ENCODE results near the gene DESI2. TPM values are rescaled to one million over a fixed set of nuclear protein-coding genes. Genes with fewer than 3 reads are reported as not detected.

The DESI2 gene
- total RNA-seq, 3 donors from 2014 or later = 27.5 to 36.3 (median 31.1) TPM

GRCh38 chr1:244615301-244615700, 37.6 kb upstream of the DESI2 start:
- DNase-seq (ENCODE audit: low spot score in 2 of 2) = no peak
- Histone ChIP-seq H3K36me3 (no peaks in the 10 kb centered on the region), H3K27ac (no peak overlapping the region), H3K27me3 (no peaks in the 10 kb centered on the region), H3K9me3 (no peaks in the 10 kb centered on the region), H3K4me3 (no peak overlapping the region), H3K4me1 (no peaks in the 10 kb centered on the region)
- intact Hi-C loops (cut with DNase I; ENCODE audit: low total_unique reads) = no loop called here
- TF ChIP-seq POLR2AphosphoS5 (IDR thresholded peaks at IDR 0.05) (no peak), POLR2A (IDR thresholded peaks at IDR 0.05) (no peak), CTCF (IDR thresholded peaks at IDR 0.05) (no peak)

- intact Hi-C loops (cut with DNase I; ENCODE audit: low total_unique reads) = no loop called here
- Histone ChIP-seq H3K9me3 (no peaks in the 10 kb centered on the region), H3K36me3 (no peaks in the 10 kb centered on the region), H3K27ac (no peak overlapping the region), H3K27me3 (no peaks in the 10 kb centered on the region), H3K4me3 (no peak overlapping the region), H3K4me1 (no peaks in the 10 kb centered on the region)
- no peak for DNase-seq (ENCODE audit: low spot score in 2 of 2)
- TF ChIP-seq POLR2A (IDR thresholded peaks at IDR 0.05) = no peak
- no peak for TF ChIP-seq POLR2AphosphoS5 (IDR thresholded peaks at IDR 0.05)
- no peak for TF ChIP-seq CTCF (IDR thresholded peaks at IDR 0.05)
These were observed 26.2 kb upstream of the DESI2 start for GRCh38 chr1:244626709-244627108.

GRCh38 chr1:244628789-244629188, 24.1 kb upstream of the DESI2 start:
- no peak overlapping the region for H3K4me3 ChIP-seq
- H3K4me1 ChIP-seq = no peaks in the 10 kb centered on the region
- no peaks in the 10 kb centered on the region for H3K36me3 ChIP-seq
- no peaks in the 10 kb centered on the region for H3K27me3 ChIP-seq
- intact Hi-C loops (cut with DNase I; ENCODE audit: low total_unique reads) = no loop called here
- no peak overlapping the region for H3K27ac ChIP-seq
- no peak for DNase-seq (ENCODE audit: low spot score in 2 of 2)
- H3K9me3 ChIP-seq = peaks cover 0 to 6% of the 10 kb centered on the region in 2 donors
- TF ChIP-seq CTCF (IDR thresholded peaks at IDR 0.05) (no peak), POLR2AphosphoS5 (IDR thresholded peaks at IDR 0.05) (no peak), POLR2A (IDR thresholded peaks at IDR 0.05) (no peak)

GRCh38 chr1:244633140-244633539, 19.8 kb upstream of the DESI2 start:
- Histone ChIP-seq H3K36me3 (no peaks in the 10 kb centered on the region), H3K4me1 (no peaks in the 10 kb centered on the region), H3K27ac (no peak overlapping the region), H3K9me3 (peaks cover 0 to 6% of the 10 kb centered on the region in 2 donors), H3K4me3 (no peak overlapping the region), H3K27me3 (no peaks in the 10 kb centered on the region)
- intact Hi-C loops (cut with DNase I; ENCODE audit: low total_unique reads) = no loop called here
- no peak for DNase-seq (ENCODE audit: low spot score in 2 of 2)
- no peak for TF ChIP-seq POLR2AphosphoS5 (IDR thresholded peaks at IDR 0.05)
- TF ChIP-seq CTCF (IDR thresholded peaks at IDR 0.05) = no peak
- no peak for TF ChIP-seq POLR2A (IDR thresholded peaks at IDR 0.05)

- intact Hi-C loops (cut with DNase I; ENCODE audit: low total_unique reads) = no loop called here
- no peak for TF ChIP-seq CTCF (IDR thresholded peaks at IDR 0.05)
- H3K27ac ChIP-seq = no peak overlapping the region
- H3K27me3 ChIP-seq = no peaks in the 10 kb centered on the region
- H3K4me3 ChIP-seq = no peak overlapping the region
- no peaks in the 10 kb centered on the region for H3K36me3 ChIP-seq
- peaks cover 0 to 6% of the 10 kb centered on the region in 2 donors for H3K9me3 ChIP-seq
- no peak for DNase-seq (ENCODE audit: low spot score in 2 of 2)
- H3K4me1 ChIP-seq = no peaks in the 10 kb centered on the region
These were observed 18.4 kb upstream of the DESI2 start for GRCh38 chr1:244634546-244634945.

All from breast epithelium (tissue), 4 donors.